ENCODE measurements around the gene MACROD2.

DNA sequence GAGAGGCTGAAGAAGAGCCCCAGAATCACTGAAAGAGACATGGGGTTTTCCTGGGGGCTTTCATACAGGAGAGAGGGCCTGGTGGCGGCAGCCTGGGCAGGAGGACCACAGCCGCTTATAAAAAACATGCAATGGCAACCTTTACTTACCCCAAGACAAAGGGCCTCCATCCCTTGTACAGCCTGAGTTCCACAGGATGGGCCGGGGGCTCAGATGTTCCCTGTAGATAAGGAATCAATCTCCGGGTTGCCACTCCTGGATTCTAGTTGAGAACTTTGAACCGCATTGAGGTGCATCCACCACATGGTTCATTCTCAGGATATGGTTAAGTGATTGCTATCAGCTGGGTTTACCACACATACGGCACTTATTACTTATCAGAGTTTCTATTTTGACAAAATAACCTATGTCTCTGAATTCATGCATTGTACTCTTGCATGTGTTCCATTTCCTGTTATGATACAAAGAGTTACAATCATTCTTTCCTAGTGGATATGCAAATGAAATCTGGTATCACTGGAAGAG is 1900.3 kb downstream of the MACROD2 start:
- TF ChIP-seq, protein P1, sequence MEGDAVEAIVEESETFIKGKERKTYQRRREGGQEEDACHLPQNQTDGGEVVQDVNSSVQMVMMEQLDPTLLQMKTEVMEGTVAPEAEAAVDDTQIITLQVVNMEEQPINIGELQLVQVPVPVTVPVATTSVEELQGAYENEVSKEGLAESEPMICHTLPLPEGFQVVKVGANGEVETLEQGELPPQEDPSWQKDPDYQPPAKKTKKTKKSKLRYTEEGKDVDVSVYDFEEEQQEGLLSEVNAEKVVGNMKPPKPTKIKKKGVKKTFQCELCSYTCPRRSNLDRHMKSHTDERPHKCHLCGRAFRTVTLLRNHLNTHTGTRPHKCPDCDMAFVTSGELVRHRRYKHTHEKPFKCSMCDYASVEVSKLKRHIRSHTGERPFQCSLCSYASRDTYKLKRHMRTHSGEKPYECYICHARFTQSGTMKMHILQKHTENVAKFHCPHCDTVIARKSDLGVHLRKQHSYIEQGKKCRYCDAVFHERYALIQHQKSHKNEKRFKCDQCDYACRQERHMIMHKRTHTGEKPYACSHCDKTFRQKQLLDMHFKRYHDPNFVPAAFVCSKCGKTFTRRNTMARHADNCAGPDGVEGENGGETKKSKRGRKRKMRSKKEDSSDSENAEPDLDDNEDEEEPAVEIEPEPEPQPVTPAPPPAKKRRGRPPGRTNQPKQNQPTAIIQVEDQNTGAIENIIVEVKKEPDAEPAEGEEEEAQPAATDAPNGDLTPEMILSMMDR (IDR thresholded peaks at IDR 0.05; ENCODE audit: low read depth, low read length, missing input control), result no peak
- TF ChIP-seq GABPA (IDR thresholded peaks at IDR 0.05 in 1 of 2, conservative IDR thresholded peaks at IDR 0.05 in 1 of 2) (no peak), JUND (IDR thresholded peaks at IDR 0.05) (no peak), NR2F2 (IDR thresholded peaks at IDR 0.05) (no peak), RAD21 (IDR thresholded peaks at IDR 0.05) (no peak), MAX (IDR thresholded peaks at IDR 0.05) (no peak), YY1 (IDR thresholded peaks at IDR 0.05) (no peak), RXRA (IDR thresholded peaks at IDR 0.05) (no peak), TAF1 (conservative IDR thresholded peaks at IDR 0.05) (no peak), REST (IDR thresholded peaks at IDR 0.05) (no peak)
- TF ChIP-seq, protein P2, sequence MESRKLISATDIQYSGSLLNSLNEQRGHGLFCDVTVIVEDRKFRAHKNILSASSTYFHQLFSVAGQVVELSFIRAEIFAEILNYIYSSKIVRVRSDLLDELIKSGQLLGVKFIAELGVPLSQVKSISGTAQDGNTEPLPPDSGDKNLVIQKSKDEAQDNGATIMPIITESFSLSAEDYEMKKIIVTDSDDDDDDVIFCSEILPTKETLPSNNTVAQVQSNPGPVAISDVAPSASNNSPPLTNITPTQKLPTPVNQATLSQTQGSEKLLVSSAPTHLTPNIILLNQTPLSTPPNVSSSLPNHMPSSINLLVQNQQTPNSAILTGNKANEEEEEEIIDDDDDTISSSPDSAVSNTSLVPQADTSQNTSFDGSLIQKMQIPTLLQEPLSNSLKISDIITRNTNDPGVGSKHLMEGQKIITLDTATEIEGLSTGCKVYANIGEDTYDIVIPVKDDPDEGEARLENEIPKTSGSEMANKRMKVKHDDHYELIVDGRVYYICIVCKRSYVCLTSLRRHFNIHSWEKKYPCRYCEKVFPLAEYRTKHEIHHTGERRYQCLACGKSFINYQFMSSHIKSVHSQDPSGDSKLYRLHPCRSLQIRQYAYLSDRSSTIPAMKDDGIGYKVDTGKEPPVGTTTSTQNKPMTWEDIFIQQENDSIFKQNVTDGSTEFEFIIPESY (IDR thresholded peaks at IDR 0.05), result no peak

Data from liver (tissue), 3 donors.